Transverse colon (tissue), 4 donors: Measurements from ENCODE around the gene PAPSS1.

Source experiments
- POLR2AphosphoS5 ChIP-seq, 3 donors: sonication (generic); formaldehyde crosslinking; IDR thresholded peaks; one replicate each; pipeline ENCODE4 v1.6.1; 2016; ENCODE audit warnings: antibody characterized with exemption in 3 of 3
- TF ChIP-seq, protein P1 (sequence below), 5 experiments: fragments of 200-600 bp in 3 of 5; fragments of 450-650 bp in 2 of 5; sonication (generic) in 3 of 5; IDR thresholded peaks; 1 replicate in 2 of 5; 2 replicates in 3 of 5; pipeline ENCODE4 v1.5.1; 2016 to 2017; ENCODE audit warnings: antibody characterized with exemption in 5 of 5, inconsistent platforms in 3 of 5, mild to moderate bottlenecking in 2 of 5, moderate library complexity in 1 of 5

DNA sequence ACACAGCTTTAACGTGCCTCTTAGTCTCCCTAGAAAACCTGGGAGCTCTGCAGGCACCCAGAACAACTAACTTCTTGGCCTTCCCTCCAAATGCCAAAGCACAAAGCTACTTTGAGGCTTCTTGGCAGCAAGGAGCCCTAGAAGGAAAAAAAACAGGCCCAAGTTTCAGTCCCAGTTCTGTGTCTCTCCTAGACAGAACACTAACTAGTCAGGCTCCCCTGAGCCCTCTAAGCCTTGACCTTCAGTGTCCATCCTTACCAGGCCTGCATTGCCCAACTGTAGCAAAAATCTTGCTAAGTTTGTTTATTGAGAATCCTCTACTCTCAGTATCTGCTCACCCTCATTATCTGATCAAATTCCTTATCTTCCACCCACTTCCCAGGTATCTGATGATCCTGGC is 79.2 kb downstream of the PAPSS1 start:
- TF ChIP-seq, protein P1, sequence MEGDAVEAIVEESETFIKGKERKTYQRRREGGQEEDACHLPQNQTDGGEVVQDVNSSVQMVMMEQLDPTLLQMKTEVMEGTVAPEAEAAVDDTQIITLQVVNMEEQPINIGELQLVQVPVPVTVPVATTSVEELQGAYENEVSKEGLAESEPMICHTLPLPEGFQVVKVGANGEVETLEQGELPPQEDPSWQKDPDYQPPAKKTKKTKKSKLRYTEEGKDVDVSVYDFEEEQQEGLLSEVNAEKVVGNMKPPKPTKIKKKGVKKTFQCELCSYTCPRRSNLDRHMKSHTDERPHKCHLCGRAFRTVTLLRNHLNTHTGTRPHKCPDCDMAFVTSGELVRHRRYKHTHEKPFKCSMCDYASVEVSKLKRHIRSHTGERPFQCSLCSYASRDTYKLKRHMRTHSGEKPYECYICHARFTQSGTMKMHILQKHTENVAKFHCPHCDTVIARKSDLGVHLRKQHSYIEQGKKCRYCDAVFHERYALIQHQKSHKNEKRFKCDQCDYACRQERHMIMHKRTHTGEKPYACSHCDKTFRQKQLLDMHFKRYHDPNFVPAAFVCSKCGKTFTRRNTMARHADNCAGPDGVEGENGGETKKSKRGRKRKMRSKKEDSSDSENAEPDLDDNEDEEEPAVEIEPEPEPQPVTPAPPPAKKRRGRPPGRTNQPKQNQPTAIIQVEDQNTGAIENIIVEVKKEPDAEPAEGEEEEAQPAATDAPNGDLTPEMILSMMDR (IDR thresholded peaks at IDR 0.05): no peak
- no peak for TF ChIP-seq POLR2AphosphoS5 (IDR thresholded peaks at IDR 0.05)
